HG03575 (cell line): ENCODE measurements around the gene CDIPT.

Experiments
- ATAC-seq: cut with Tn5 transposase; IDR thresholded peaks from one replicate; pipeline ENCODE4 v1.9.1; 2021; ENCODE audit not compliant: unreplicated experiment, insufficient number of reproducible peaks, low FRiP score; ENCODE audit errors: extremely low read depth

Gene CDIPT

DNA sequence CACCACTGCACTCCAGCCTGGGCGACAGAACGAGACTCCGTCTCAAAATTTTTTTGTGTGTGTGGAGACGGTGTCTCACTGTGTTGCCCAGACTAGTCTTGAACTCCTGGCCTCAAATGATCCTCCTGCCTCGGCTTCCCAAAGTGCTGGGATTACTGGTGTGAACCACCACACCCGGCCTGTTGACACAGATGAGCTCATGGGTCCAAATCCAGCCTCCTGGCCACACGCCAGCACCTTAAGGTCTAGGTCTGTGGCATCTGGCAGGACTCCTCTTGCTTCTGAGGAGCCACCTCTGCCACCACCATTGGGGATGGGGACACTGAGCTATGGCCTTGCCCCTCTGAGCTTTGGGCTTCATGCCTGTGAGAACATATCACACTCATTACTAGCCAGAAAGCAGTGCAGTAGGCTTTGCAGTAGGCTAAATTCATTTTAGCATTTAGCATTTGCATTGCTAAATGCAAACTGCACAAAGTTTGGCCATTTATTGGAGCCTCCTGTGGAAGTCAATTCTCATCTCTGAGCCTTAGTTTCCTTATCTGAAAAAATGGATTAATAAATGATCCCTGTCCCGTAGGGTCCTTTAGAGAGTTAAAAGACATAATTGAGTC lies 5.5 kb upstream of the CDIPT start:
- no peak for ATAC-seq

DNA sequence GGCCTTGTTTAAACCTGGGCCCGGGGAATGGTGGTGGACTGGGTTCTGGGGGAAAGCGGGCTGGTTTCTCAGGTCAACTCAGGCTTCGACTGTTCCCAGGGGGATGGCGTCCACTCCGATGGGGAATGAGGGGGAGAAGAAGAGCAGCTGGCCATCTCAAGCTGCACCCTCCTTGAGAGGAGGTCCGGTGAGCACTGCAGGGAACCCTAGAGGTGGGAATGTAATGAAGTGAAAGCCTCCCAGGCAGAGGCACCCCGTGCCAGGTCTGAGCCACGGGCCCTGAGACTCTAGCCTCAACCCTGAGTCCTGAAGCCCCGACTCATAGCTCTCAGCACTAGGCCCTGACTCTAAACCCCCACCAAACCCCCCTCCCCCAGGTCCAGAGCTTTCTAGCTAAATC lies 1.2 kb upstream of the CDIPT start:
- ATAC-seq = no peak

DNA sequence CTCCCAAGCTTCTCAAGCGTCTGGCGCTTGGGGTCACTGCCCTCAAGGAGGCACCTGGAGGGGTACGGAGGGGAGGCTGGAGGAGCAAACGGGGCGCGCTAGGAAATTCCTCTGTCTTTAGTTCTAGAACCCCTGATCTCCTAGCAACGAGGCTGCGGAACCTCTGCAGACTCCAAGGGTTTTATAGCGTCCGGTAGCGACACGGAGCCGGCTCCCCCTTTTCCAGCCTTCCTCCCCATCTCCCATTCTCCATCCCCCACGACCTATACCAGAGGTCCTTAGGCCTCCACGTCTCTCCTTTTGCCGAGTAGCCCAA lies 601 bp upstream of the CDIPT start:
- ATAC-seq = no peak

DNA sequence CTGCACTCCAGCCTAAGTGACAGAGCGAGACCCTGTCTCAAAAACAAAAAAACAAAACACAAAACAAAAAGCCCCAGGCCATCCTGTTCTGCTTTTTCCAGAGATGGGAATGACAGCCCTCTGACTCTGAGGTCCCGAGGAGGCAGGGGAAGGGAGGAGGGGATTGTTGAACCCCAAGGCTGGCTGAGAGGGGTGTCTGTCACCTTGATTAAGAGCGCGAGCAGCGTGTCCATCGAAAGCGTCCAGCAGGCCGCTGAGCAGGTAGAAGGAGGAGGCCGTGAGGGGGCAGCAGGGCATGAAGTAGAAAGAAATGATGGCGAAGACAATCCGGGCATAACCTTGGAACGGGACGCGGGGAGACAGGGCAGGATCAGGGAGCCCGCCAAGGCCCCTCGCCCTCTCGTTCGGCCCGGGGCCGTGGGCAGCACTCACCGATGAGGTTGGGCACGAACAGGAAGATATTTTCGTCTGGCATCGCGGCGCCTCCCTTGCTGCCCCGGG lies 593 bp downstream of the CDIPT start:
- no peak for ATAC-seq

DNA sequence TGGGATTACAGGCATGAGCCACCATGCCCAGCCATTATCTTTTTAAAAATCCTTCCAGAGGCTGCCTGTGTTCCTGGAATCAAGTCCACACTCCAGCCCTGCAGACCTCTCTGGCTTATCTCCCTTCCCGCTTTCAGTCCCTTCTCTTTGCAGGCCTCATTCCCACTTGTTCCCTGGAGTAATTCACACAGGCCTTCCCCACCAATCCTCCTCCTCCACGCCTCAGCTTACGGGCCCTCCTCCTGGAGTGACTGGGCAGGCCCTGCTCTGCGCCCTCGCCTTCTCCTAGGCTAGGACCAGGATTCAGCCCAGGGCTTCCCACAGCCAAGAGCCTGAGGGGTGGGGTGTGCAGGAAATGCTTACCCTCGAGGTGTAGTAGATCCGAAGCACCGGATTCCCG lies 2.8 kb downstream of the CDIPT start:
- ATAC-seq = no peak

DNA sequence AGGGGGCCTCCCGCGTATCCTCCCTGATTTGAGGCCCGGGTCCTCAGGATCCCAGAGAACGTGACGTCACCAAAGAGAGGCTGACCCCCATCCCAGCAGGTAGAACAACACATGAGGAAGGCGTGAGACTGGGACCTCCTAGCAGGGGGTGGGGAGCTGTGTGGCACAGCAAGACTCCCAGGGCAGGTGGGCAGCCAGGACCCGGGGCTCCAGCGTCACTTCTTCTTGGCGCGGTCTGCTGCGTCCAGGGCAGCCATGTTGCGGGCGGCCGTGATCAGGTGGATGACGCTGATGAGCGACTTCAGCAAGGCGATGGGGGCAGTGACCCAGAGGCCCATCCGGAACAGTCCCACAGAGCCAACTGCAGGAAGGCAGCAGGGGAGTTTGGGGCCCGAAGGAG lies 4.1 kb downstream of the CDIPT start:
- ATAC-seq = no peak

DNA sequence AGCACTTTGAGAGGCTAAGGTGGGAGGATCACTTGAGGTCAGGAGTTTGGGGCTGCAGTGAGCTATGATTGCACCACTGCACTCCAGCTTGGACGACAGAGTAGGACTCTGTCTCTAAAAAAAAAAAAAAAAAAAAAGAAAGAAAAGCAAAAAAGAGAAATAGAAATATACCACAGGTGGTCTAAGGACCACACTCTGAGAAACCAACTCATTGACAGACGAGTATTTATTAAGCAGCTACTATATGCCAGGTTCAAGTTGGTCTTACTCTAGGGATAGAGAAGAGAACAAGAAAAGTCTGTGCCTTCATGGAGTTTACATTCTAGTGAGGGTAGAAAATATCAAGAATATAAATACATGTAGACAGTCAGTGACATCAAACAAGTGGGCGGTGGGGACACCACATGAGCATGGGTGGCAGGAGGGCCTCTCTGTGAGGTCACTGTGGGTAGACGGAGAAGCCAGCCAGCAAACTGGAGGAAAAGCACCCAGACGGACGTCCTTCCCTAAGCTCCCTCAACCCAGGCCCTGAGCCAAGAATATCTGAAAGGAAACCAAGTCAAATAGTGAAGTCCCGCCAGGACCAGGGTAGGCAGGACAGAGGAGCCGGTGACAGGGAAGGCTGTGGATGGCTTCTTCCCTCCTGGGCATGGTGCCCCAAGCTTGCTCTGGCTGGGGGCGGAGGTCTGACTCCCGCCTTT lies 4.7 kb downstream of the CDIPT start:
- no peak for ATAC-seq

DNA sequence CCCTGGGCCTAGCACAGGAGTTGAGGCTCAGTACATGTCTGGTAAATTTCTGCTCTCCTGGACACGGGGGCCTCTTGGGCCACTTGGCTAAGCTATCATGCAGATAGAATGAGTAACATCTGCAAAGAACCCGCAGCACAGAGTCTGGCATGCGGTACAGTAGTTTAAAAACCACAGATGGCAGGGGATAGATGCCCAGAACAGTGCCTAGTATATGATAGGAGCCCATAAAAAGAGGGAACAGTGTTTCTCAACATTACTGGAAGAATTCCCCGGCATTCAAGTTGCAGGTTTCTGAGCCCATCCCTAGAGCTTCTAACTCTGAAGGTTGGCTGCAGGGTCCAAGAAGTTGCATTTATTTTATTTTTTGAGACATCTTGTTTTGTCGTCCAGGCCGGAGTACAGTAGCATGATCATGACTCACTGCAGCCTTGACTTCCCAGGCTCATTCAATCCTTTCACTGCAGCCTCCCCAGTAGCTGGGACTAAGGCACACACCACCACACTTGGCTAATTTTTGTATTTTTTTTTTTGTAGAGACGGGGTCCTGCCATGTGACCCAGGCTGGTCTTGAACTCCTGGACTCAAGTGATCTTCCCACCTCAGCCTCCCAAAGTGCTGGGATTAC lies 5.8 kb downstream of the CDIPT start:
- ATAC-seq = no peak

DNA sequence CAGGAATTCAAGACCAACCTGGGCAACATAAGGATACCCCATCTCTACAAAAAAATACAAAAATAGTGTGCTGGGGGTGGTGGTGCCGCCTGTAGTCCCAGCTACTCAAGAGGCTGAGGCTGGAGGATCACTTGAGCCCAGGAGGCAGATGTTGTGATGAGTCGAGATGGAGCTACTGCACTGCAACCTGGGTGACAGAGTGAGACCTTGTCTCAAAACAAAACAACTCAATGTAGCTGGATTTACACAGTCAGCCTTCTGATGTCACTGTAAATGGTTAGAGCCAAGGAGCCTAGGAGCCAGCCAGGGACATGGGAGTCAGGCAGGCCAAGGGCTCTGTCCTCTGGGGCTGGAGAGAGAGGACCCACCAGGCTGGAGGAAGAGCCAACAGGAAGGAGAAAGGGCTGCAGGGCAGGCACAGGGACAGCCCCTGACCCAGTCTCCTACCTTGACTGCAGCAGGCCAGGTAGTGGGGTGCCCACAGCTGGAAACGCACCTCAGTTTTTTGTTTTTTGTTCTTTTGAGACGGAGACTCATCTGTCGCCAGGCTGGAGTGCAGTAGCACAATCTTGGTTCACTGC lies 8.4 kb downstream of the CDIPT start:
- no peak for ATAC-seq

DNA sequence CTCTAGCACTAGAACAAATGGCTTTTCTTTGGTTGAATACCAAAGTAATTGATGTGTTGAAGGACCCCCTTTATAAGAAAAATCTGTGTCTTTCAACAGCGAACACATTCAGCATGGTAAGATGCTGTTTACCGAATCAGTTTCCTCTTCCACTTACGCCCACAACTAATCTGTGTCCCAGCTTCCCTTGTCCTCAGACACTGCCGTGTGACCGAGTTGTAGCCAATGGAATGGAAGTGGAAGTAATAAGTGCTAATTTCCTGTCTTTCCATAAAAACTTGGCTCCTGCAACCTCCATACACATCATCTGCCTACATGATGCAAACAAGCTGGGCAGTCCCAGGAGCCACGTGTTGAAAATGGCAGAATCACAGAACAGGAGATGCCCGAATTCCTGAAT lies 10.4 kb downstream of the CDIPT start:
- ATAC-seq = no peak

DNA sequence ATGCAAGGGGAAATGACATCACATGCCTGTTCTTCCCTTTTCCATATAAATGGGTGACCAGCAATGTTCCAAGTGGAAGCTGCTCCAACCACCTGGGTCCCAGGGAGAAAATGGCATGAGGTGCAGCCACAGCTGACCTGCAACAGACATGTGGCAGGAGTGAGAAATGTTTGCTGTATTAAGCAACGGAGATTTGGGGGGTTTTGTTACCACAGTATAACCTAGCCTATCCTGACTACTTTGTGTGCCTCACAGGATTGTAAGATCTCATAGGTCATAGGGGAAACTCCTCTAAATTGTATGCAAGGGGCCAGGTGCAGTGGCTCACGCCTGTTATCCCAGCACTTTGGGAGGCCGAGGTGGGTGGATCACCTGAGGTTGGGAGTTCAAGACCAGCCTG lies 12.0 kb downstream of the CDIPT start:
- no peak for ATAC-seq

DNA sequence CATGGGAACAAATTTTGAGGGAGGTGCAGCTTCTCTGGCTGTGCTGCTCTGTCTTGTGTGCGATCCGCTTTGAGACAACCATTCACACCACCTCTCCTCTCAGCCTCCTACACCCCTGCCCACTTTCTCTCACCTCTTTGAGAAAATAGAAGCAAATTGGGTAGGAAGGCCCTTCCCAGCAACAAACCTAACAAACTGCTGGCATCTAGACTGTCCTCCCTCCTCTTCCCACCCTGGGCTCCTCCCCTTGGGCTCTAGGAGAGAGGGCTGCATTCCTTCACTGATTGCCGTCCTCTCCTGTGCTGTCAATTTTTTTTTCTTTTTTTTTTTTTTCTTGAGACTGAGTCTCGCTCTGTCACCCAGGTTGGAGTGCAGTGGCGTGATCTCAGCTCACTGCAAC lies 13.5 kb downstream of the CDIPT start:
- ATAC-seq = no peak

DNA sequence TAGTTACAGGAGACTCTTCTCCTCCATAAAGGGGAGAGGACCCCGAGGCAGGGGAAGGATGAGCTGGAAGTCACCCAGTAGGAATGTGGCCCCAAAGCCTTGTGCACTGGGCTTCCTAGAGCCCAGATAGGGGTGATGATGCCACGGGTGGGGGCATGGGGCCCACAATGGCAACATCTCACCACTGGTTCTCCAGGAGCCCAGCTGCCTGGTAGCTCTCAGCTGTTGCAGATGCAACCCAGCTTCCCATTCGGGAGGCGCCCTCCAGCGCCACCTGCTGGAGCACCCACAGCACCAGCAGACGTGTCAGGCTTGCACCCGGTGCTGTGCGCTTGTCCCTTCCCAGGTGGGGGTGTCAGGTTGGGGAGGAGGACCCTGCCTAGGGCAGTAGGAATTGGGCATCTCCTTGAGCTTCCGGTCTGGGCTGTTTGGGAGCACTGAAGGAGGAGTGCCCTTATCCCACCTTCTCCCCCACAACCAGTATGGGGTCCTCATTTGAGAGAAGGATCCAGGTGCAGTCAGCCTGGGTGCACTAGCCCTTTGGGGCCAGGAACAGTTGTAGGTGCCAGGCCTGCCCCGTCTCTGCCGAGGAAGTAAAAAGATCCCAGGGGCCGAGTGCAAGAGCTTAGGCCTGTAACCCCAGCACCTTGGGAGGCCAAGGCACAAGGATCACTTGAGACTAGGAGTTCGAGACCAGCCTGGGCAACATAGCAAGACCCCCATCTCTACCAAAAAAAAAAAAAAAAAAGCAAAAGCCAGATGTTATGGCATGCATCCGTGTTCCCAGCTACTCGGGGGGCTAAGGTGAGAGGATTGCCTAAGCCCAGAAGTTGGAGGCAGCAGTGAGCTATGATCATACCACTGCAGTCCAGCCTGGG lies 14.4 kb downstream of the CDIPT start:
- no peak for ATAC-seq

DNA sequence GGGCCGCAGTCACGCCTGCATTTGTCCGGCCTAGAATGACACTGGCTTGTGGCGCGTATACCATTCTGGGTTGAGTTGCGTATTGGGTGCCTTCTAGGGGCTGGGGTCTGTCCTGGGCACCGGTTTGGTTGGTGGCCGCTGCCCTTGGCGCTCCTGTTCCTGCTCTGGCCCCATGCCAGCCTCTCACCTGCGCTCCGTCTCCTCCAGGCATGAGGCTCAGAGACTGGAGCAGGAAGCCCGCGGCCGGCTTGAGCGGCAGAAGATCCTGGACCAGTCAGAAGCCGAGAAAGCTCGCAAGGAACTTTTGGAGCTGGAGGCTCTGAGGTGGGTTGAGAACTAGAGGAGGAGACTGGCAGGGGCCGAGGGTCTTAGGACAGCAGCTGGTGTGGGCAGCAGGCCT lies 17.4 kb downstream of the CDIPT start:
- ATAC-seq = no peak

DNA sequence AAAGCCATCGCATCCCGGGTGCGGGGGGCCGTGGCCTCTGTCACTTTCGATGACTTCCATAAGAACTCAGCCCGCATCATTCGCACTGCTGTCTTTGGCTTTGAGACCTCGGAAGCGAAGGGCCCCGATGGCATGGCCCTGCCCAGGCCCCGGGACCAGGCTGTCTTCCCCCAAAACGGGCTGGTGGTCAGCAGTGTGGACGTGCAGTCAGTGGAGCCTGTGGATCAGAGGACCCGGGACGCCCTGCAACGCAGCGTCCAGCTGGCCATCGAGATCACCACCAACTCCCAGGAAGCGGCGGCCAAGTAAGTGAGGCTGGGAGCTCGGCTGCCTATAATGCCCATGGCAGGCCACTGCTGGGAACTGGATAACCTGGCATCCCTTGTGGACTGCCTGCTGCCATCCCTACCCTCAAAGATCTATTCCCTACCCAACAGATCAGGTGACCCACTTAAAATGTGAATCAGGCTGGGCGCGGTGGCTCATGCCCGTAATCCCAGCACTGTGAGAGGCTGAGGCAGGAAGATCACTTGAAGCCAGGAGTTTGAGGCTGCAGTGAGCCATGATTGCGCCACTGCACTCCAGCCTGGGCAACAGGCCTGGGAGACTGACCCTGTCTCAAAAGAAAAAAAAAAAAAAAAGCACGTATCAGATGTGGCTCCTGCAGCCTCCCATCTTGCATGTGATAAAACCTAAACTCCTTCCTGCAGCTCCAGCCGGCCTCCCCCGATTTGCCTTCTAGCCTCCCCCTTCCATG lies 18.3 kb downstream of the CDIPT start:
- ATAC-seq = no peak

DNA sequence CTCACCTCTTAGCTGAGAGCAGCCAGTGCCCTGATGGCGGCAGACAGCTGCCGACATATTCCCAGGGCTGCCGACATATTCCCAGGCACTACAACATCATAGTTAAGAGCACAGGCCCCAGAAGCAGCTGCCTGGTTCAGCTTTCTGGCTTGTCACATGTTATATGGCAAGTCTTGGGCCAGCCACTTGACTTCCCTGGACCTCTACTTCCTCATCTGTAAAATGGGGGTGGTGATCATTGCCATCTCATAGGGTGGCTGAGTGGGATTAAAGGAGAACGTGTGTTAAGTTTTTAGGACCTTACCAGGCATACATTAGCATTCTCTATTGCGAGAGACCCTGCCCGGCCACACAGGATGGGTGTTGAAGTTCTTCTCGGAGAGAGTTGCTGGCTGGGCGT lies 19.1 kb downstream of the CDIPT start:
- no peak for ATAC-seq

DNA sequence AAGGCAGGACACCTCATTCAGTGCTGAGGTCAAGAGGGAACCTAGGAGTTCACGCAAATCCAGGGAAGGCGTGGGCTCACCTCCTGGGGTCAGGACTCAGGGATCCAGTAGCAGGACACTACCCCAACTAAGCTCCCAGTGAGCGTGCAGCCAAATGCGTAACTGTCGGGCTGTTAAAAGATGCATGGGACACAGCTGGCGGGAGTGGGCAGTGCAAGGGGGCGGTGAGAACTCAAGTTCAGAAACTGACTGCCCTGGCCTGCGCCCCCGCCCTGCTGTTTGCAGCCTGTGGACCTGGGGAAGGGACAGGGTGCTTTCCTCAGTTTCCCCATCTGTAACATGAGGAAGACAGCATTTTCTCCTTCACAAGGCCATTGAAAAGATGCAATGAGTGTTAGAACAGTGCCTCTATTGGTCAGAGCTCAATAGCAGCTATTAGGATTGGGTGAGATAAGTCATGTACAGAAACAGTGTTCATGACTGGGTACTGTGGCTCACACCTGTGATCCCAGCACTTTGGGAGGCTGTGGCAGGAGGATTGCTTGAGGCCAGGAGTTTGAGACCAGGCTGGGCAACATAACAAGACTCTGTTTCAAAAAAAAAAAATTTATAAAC lies 20.2 kb downstream of the CDIPT start:
- ATAC-seq = no peak

DNA sequence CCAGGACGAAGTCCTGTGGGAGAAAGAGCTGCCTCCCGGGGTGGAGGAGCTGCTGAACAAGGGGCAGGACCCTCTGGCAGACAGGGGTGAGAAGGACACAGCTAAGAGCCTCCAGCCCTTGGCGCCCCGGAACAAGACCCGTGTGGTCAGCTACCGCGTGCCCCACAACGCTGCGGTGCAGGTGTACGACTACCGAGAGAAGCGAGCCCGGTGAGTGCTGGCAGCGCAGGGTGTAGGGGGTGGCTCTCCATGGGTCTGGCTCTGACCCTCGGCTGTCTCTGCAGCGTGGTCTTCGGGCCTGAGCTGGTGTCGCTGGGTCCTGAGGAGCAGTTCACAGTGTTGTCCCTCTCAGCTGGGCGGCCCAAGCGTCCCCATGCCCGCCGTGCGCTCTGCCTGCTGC lies 21.4 kb downstream of the CDIPT start:
- no peak for ATAC-seq
